ENCODE results near the gene SLC4A7. TPM values are rescaled to one million over a fixed set of nuclear protein-coding genes. Genes with fewer than 3 reads are reported as not detected.
A peak's percentile ranks its signal among the peaks of the same experiment; 100 is the strongest.
"Not testable (repeated sequence)": the region's sequence is repeated elsewhere in the genome, so short reads cannot be mapped to it uniquely, and the experiment has no call there.

Gene SLC4A7
- total RNA-seq, 4 donors from 2014 or later, result 7.5 to 19.8 (median 12.8) TPM

DNA sequence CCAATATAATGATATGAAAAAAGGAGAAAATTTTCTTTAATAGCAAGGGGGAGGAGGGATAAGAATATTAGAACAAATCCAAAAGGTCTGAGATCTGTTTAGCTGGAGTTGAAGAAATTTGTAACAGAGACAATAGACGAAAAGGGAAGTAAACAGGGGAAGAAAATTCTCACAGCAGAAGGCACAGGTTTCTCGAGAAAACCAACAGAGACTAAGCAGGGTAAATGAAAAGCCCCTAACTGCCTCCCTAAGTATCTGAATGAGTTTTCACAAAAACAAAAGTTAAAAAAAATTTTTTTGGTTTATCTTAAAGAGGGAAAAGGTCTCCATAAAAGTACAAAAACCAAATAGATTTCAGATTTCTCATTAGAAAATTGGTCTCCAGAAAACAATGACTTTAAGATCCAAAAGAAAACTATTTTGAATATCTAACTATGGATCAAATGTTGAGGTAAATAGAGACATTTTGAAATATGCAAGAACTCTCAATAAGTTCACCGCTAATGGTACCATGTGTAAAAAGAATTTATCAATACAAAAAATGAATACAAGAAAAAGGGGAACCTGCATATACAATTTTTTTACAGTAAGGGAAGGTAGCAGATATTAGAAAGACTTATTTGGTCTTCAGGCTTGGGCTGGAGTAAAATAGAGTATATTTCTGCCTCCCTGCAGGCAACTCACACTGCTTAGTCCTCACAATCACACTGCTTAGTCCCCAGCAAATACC is 91.1 kb downstream of the SLC4A7 start:
- H3K4me1 ChIP-seq, result no peaks in the 10 kb centered on the region
- intact Hi-C loops (cut with DNase I; ENCODE audit: low total_unique reads) (no loop called here), in situ Hi-C loops (cut with MboI; ENCODE audit: low sequenced_read_pairs in 4 of 4) (no loop called here)
- TF ChIP-seq POLR2A (IDR thresholded peaks at IDR 0.05), result no peak
- TF ChIP-seq, protein P1, sequence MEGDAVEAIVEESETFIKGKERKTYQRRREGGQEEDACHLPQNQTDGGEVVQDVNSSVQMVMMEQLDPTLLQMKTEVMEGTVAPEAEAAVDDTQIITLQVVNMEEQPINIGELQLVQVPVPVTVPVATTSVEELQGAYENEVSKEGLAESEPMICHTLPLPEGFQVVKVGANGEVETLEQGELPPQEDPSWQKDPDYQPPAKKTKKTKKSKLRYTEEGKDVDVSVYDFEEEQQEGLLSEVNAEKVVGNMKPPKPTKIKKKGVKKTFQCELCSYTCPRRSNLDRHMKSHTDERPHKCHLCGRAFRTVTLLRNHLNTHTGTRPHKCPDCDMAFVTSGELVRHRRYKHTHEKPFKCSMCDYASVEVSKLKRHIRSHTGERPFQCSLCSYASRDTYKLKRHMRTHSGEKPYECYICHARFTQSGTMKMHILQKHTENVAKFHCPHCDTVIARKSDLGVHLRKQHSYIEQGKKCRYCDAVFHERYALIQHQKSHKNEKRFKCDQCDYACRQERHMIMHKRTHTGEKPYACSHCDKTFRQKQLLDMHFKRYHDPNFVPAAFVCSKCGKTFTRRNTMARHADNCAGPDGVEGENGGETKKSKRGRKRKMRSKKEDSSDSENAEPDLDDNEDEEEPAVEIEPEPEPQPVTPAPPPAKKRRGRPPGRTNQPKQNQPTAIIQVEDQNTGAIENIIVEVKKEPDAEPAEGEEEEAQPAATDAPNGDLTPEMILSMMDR (IDR thresholded peaks at IDR 0.05 in 4 of 5, conservative IDR thresholded peaks at IDR 0.05 in 1 of 5), result no peak
- DNase-seq, result no peak
- peaks cover 0 to 16% of the 10 kb centered on the region in 2 donors for H3K36me3 ChIP-seq
- no peak overlapping the region for H3K27ac ChIP-seq
- no peaks in the 10 kb centered on the region for H3K27me3 ChIP-seq
- ATAC-seq, result no peak
- no peak overlapping the region for H3K4me3 ChIP-seq
- H3K9me3 ChIP-seq, result no peaks in the 10 kb centered on the region

DNA sequence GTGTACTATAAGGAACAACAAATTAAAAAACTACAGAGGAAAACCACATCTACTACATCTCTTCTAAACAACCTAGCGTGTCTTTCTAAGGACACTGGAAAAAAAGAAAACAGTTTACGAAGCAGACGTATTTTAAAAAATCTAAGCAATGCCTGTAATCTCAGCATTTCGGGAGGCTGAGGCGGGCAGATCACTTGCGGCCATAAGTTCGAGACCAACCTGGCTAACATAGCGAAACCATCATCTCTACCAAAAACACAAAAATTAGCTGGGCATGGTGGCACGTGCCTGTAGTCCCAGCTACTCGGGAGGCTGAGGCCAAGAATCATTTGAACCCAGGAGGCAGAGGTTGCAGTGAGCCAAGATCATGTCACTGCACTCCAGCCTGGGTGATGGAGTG is 91.8 kb downstream of the SLC4A7 start:
- H3K27me3 ChIP-seq; H3K4me1 ChIP-seq; ATAC-seq; in situ Hi-C loops (cut with MboI; ENCODE audit: low sequenced_read_pairs in 4 of 4); intact Hi-C loops (cut with DNase I; ENCODE audit: low total_unique reads); H3K4me3 ChIP-seq; H3K27ac ChIP-seq; H3K9me3 ChIP-seq; DNase-seq: not testable (repeated sequence)
- peaks cover 0 to 10% of the 10 kb centered on the region in 2 donors for H3K36me3 ChIP-seq

DNA sequence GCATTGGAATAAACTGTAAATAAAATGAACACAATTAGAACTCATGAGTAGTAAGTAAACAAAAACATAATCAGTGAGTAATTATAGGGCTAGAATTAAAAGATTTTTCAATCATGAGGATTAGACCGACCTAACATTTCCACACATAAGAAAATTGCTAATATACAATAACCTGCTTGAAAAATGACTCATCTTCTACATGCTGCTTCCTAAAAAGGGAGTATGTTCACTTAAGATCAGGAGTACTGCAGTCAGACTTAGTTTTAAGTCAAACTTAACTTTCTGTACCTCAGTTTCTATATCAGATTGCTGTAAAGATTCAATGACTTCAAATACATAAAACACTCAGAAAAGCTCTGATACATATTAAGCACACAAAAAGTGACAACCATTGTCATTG is 92.4 kb downstream of the SLC4A7 start:
- Histone ChIP-seq H3K9me3 (no peaks in the 10 kb centered on the region), H3K27me3 (no peaks in the 10 kb centered on the region), H3K4me1 (no peaks in the 10 kb centered on the region), H3K27ac (no peak overlapping the region), H3K4me3 (no peak overlapping the region), H3K36me3 (peaks cover 0 to 10% of the 10 kb centered on the region in 2 donors)
- DNase-seq (no peak), ATAC-seq (no peak)
- in situ Hi-C loops (cut with MboI; ENCODE audit: low sequenced_read_pairs in 4 of 4) (no loop called here), intact Hi-C loops (cut with DNase I; ENCODE audit: low total_unique reads) (no loop called here)
- TF ChIP-seq POLR2A (IDR thresholded peaks at IDR 0.05), result no peak
- TF ChIP-seq, protein P1 (IDR thresholded peaks at IDR 0.05 in 4 of 5, conservative IDR thresholded peaks at IDR 0.05 in 1 of 5), result no peak

GRCh38 chr3:27387625-27388024 is 96.6 kb downstream of the SLC4A7 start:
- Histone ChIP-seq H3K4me1 (no peaks in the 10 kb centered on the region), H3K27ac (no peak overlapping the region), H3K9me3 (no peaks in the 10 kb centered on the region), H3K36me3 (peaks cover 0 to 15% of the 10 kb centered on the region in 2 donors), H3K27me3 (no peaks in the 10 kb centered on the region), H3K4me3 (no peak overlapping the region)
- ATAC-seq (peak in 1 of 2 donors; percentile 45), DNase-seq (no peak)
- in situ Hi-C loops (cut with MboI; ENCODE audit: low sequenced_read_pairs in 4 of 4) (no loop called here), intact Hi-C loops (cut with DNase I; ENCODE audit: low total_unique reads) (no loop called here)
- TF ChIP-seq POLR2A (IDR thresholded peaks at IDR 0.05), result no peak
- TF ChIP-seq, protein P1 (IDR thresholded peaks at IDR 0.05 in 4 of 5, conservative IDR thresholded peaks at IDR 0.05 in 1 of 5), result no peak

GRCh38 chr3:27385504-27385903 is 98.7 kb downstream of the SLC4A7 start:
- no peaks in the 10 kb centered on the region for H3K9me3 ChIP-seq
- H3K4me1 ChIP-seq, result no peaks in the 10 kb centered on the region
- ATAC-seq (no peak), DNase-seq (no peak)
- TF ChIP-seq, protein P1 (IDR thresholded peaks at IDR 0.05 in 4 of 5, conservative IDR thresholded peaks at IDR 0.05 in 1 of 5), result no peak
- no peak for TF ChIP-seq POLR2A (IDR thresholded peaks at IDR 0.05)
- no peak overlapping the region for H3K4me3 ChIP-seq
- H3K27me3 ChIP-seq, result no peaks in the 10 kb centered on the region
- peaks cover 0 to 15% of the 10 kb centered on the region in 2 donors for H3K36me3 ChIP-seq
- intact Hi-C loops (cut with DNase I; ENCODE audit: low total_unique reads) (no loop called here), in situ Hi-C loops (cut with MboI; ENCODE audit: low sequenced_read_pairs in 4 of 4) (no loop called here)
- H3K27ac ChIP-seq, result no peak overlapping the region

Measured in gastrocnemius medialis (tissue), 4 donors.